IPS DF 6.9 (cell line): Measurements from ENCODE around the gene PTCD1.
"Not testable (repeated sequence)": the region's sequence is repeated elsewhere in the genome, so short reads cannot be mapped to it uniquely, and the experiment has no call there.

Experiments used
- DNase-seq: peaks from one replicate; pipeline ENCODE4 v3.0.0-alpha.2; 2013; ENCODE audit warnings: low read depth, low spot score
- H3K27ac ChIP-seq: one replicate; pipeline ENCODE4 v1.5.1; 2013; ENCODE audit warnings: low read length, control low read depth
- H3K27me3 ChIP-seq: 2 replicates; pipeline ENCODE4 v1.6.1; 2013; ENCODE audit warnings: mild to moderate bottlenecking, low read length; ENCODE audit not compliant: control insufficient read depth, insufficient read depth
- H3K36me3 ChIP-seq: 2 replicates; pipeline ENCODE4 v1.6.1; 2013; ENCODE audit warnings: low read length; ENCODE audit not compliant: control insufficient read depth, insufficient read depth
- H3K4me1 ChIP-seq: 2 replicates; pipeline ENCODE4 v1.6.1; 2013; ENCODE audit warnings: low read length; ENCODE audit not compliant: control insufficient read depth, insufficient read depth
- H3K4me3 ChIP-seq: 2 replicates; pipeline ENCODE4 v1.5.1; 2013; ENCODE audit warnings: mild to moderate bottlenecking, low read length
- H3K9me3 ChIP-seq: 2 replicates; pipeline ENCODE4 v1.6.1; 2013; ENCODE audit warnings: low read length, inconsistent platforms; ENCODE audit not compliant: control insufficient read depth, insufficient read depth
- WGBS: extraction: QIAGEN DNeasy Blood & Tissue Kit; methylation state at CpG from one replicate; pipeline ENCODE4 v1.1.7; 2013; ENCODE audit warnings: mixed read lengths, missing lambda C conversion rate; ENCODE audit not compliant: insufficient read length, insufficient coverage; 5-methylcytosine and 5-hydroxymethylcytosine counted together

The PTCD1 gene

GRCh38 chr7:99389772-99390171 lies 48.8 kb downstream of the PTCD1 start:
- peaks cover 6% of the 10 kb centered on the region; the same call in 1 of the 2 replicates for H3K4me1 ChIP-seq
- H3K4me3 ChIP-seq, result no peak overlapping the region
- WGBS, result no CpG with 5 or more reads among the region's 13 CpGs
- DNase-seq, result no peak
- no peak overlapping the region for H3K27ac ChIP-seq
- no peaks in the 10 kb centered on the region for H3K9me3 ChIP-seq
- H3K27me3 ChIP-seq, result no peaks in the 10 kb centered on the region
- peaks cover 26% of the 10 kb centered on the region for H3K36me3 ChIP-seq

- WGBS, result no CpG with 5 or more reads among the region's 20 CpGs
- DNase-seq, result no peak
- H3K9me3 ChIP-seq, result no peaks in the 10 kb centered on the region
- no peak overlapping the region for H3K4me3 ChIP-seq
- H3K4me1 ChIP-seq, result peaks cover 2% of the 10 kb centered on the region; the same call in 1 of the 2 replicates
- no peak overlapping the region for H3K27ac ChIP-seq
- H3K27me3 ChIP-seq, result no peaks in the 10 kb centered on the region
- peaks cover 26% of the 10 kb centered on the region for H3K36me3 ChIP-seq
These were observed 50.7 kb downstream of the PTCD1 start for GRCh38 chr7:99387912-99388311.

GRCh38 chr7:99387239-99387635 lies 51.4 kb downstream of the PTCD1 start:
- not testable (repeated sequence) for H3K4me3 ChIP-seq, H3K9me3 ChIP-seq, H3K4me1 ChIP-seq

GRCh38 chr7:99386584-99387238 lies 51.9 kb downstream of the PTCD1 start:
- Histone ChIP-seq H3K27ac (no peak overlapping the region), H3K27me3 (no peaks in the 10 kb centered on the region), H3K4me3 (no peak overlapping the region), H3K36me3 (peaks cover 26% of the 10 kb centered on the region), H3K4me1 (no peaks in the 10 kb centered on the region), H3K9me3 (no peaks in the 10 kb centered on the region)
- WGBS, result no CpG with 5 or more reads among the region's 9 CpGs
- no peak for DNase-seq

More at GRCh38 chr7:99387239-99387635, 51.4 kb downstream of the PTCD1 start:
- H3K27me3 ChIP-seq, DNase-seq, H3K27ac ChIP-seq: not testable (repeated sequence)
- peaks cover 26% of the 10 kb centered on the region for H3K36me3 ChIP-seq
- no CpG with 5 or more reads among the region's 14 CpGs for WGBS

- H3K4me1 ChIP-seq, result peaks cover 2% of the 10 kb centered on the region
- DNase-seq, result no peak
- H3K27ac ChIP-seq, result no peak overlapping the region
- no peaks in the 10 kb centered on the region for H3K27me3 ChIP-seq
- no peaks in the 10 kb centered on the region for H3K9me3 ChIP-seq
- no CpG with 5 or more reads among the region's 8 CpGs for WGBS
- H3K4me3 ChIP-seq, result no peak overlapping the region
- peaks cover 23% of the 10 kb centered on the region for H3K36me3 ChIP-seq
These were observed 53.0 kb downstream of the PTCD1 start for GRCh38 chr7:99385564-99385963.

GRCh38 chr7:99384523-99384922 lies 54.1 kb downstream of the PTCD1 start:
- WGBS, result no CpG with 5 or more reads among the region's 4 CpGs
- Histone ChIP-seq H3K4me3 (no peak overlapping the region), H3K36me3 (peaks cover 19% of the 10 kb centered on the region), H3K27ac (no peak overlapping the region), H3K27me3 (no peaks in the 10 kb centered on the region), H3K4me1 (peaks cover 3% of the 10 kb centered on the region), H3K9me3 (no peaks in the 10 kb centered on the region)
- DNase-seq, result no peak

GRCh38 chr7:99383791-99384370 lies 54.7 kb downstream of the PTCD1 start:
- peaks cover 3% of the 10 kb centered on the region for H3K4me1 ChIP-seq
- no peaks in the 10 kb centered on the region for H3K9me3 ChIP-seq
- H3K36me3 ChIP-seq, result peaks cover 17% of the 10 kb centered on the region
- no CpG with 5 or more reads among the region's 13 CpGs for WGBS
- no peaks in the 10 kb centered on the region for H3K27me3 ChIP-seq
- H3K4me3 ChIP-seq, result no peak overlapping the region
- no peak overlapping the region for H3K27ac ChIP-seq
- DNase-seq, result no peak

GRCh38 chr7:99383203-99383602 lies 55.4 kb downstream of the PTCD1 start:
- no peaks in the 10 kb centered on the region for H3K27me3 ChIP-seq
- peaks cover 14% of the 10 kb centered on the region for H3K36me3 ChIP-seq
- no peaks in the 10 kb centered on the region for H3K9me3 ChIP-seq
- peaks cover 3% of the 10 kb centered on the region for H3K4me1 ChIP-seq
- H3K4me3 ChIP-seq, result no peak overlapping the region
- DNase-seq, result no peak
- WGBS, result no CpG with 5 or more reads among the region's 10 CpGs
- H3K27ac ChIP-seq, result no peak overlapping the region

GRCh38 chr7:99381664-99382075 lies 56.9 kb downstream of the PTCD1 start:
- no CpG with 5 or more reads among the region's 7 CpGs for WGBS
- H3K4me3 ChIP-seq, result no peak overlapping the region
- H3K4me1 ChIP-seq, result peaks cover 3% of the 10 kb centered on the region
- H3K27me3 ChIP-seq, result no peaks in the 10 kb centered on the region
- H3K36me3 ChIP-seq, result peaks cover 8% of the 10 kb centered on the region
- no peak for DNase-seq
- H3K9me3 ChIP-seq, result no peaks in the 10 kb centered on the region
- no peak overlapping the region for H3K27ac ChIP-seq

GRCh38 chr7:99380823-99381663 lies 57.6 kb downstream of the PTCD1 start:
- Histone ChIP-seq H3K36me3 (peaks cover 3% of the 10 kb centered on the region; the same call in 1 of the 2 replicates), H3K27me3 (no peaks in the 10 kb centered on the region), H3K9me3 (no peaks in the 10 kb centered on the region), H3K27ac (no peak overlapping the region), H3K4me3 (no peak overlapping the region), H3K4me1 (peaks cover 3% of the 10 kb centered on the region)
- WGBS, result no CpG with 5 or more reads among the region's 16 CpGs
- no peak for DNase-seq
